Body of pancreas (tissue), 4 donors: ENCODE results near the gene VEZT. TPM values are rescaled to one million over a fixed set of nuclear protein-coding genes. Genes with fewer than 3 reads are reported as not detected.

ENCODE experiments used
- ATAC-seq: fragments of 150-250 bp; one replicate; pipeline ENCODE4 v1.9.1; 2016
- DNase-seq, 4 donors: peaks; one replicate each; pipeline ENCODE4 v3.0.0-alpha.2; 2019
- H3K27ac ChIP-seq, 4 donors: fragments of 200-600 bp; sonication (generic); 1 replicate in 3 of 4; 2 replicates in 1 of 4; pipeline versions ENCODE4 v1.5.1 to v1.6.1; 2016 to 2019; ENCODE audit warnings: mild to moderate bottlenecking in 1 of 4, mixed read lengths in 1 of 4, moderate library complexity in 1 of 4
- H3K27me3 ChIP-seq, 2 donors: fragments of 200-600 bp; sonication (generic); one replicate each; pipeline ENCODE4 v1.6.0; 2016; ENCODE audit warnings: mild to moderate bottlenecking in 1 of 2
- H3K36me3 ChIP-seq, 2 donors: fragments of 200-600 bp; sonication (generic); replicated peaks in 1 of 2; 2 replicates each; pipeline ENCODE4 v1.5.1; 2016; ENCODE audit warnings: low read depth in 2 of 2; ENCODE audit not compliant: insufficient read depth in 1 of 2
- H3K4me1 ChIP-seq: fragments of 200-600 bp; sonication (generic); one replicate; pipeline ENCODE4 v1.6.0; 2016
- H3K4me3 ChIP-seq, 2 donors: fragments of 200-600 bp; sonication (generic); 1 replicate in 1 of 2; 2 replicates in 1 of 2; pipeline ENCODE4 v1.5.1; 2016 to 2019
- H3K9me3 ChIP-seq, 3 donors: fragments of 200-600 bp; sonication (generic); 1 replicate in 2 of 3; 2 replicates in 1 of 3; pipeline ENCODE4 v1.5.1; 2016
- CTCF ChIP-seq, 7 experiments: fragments of 450-650 bp in 4 of 7; fragments of 200-600 bp in 3 of 7; sonication (generic) in 3 of 7; IDR thresholded peaks; one replicate each; pipeline ENCODE4 v1.5.1; 2016 to 2019; ENCODE audit warnings: antibody characterized with exemption in 7 of 7
- POLR2A ChIP-seq, 3 donors: fragments of 450-650 bp; IDR thresholded peaks; one replicate each; pipeline ENCODE4 v1.6.1; 2016; ENCODE audit warnings: antibody characterized with exemption in 3 of 3, mild to moderate bottlenecking in 2 of 3
- WGBS, 2 donors: methylation state at CpG; one replicate each; pipeline ENCODE4 v1.1.5; 2017; 5-methylcytosine and 5-hydroxymethylcytosine counted together
- intact Hi-C: fragments of 100-400 bp; cut with DNase I; formaldehyde crosslinking; loops from one replicate; pipeline ENCODE4 v1.15.1; 2023
- total RNA-seq, 2 donors: library from RNA; depleted of rRNA; stranded (reverse); fragments of >200 nt; gene quantifications; one replicate each; pipeline ENCODE4 v1.1.0, GENCODE V29; 2016

The VEZT gene
- total RNA-seq, 2 donors from 2014 or later, result 50.8 to 56.4 TPM

GRCh38 chr12:95259368-95259767 is 41.8 kb downstream of the VEZT start:
- DNase-seq (peak in 2 of 4 donors; percentile 20 to 28), ATAC-seq (no peak)
- intact Hi-C loops, result no loop called here
- Histone ChIP-seq H3K9me3 (no peaks in the 10 kb centered on the region), H3K4me1 (peaks cover 7% of the 10 kb centered on the region), H3K27me3 (no peaks in the 10 kb centered on the region), H3K4me3 (no peak overlapping the region), H3K36me3 (peaks cover 4 to 21% of the 10 kb centered on the region in 2 donors), H3K27ac (no peak overlapping the region)
- no peak for TF ChIP-seq POLR2A (IDR thresholded peaks at IDR 0.05)
- no peak for TF ChIP-seq CTCF (IDR thresholded peaks at IDR 0.05)
- WGBS, 2 donors, result 25 to 39% methylated on average over 1 of the region's 1 CpG

GRCh38 chr12:95261109-95261508 is 43.5 kb downstream of the VEZT start:
- H3K4me1 ChIP-seq, result peaks cover 7% of the 10 kb centered on the region
- no peaks in the 10 kb centered on the region for H3K9me3 ChIP-seq
- DNase-seq (no peak), ATAC-seq (no peak)
- WGBS, 2 donors, result 94 to 97% methylated on average over 4 of the region's 4 CpGs
- H3K27ac ChIP-seq, result no peak overlapping the region
- TF ChIP-seq CTCF (IDR thresholded peaks at IDR 0.05), result no peak
- TF ChIP-seq POLR2A (IDR thresholded peaks at IDR 0.05), result no peak
- H3K36me3 ChIP-seq, result peaks cover 4 to 17% of the 10 kb centered on the region in 2 donors
- no peaks in the 10 kb centered on the region for H3K27me3 ChIP-seq
- intact Hi-C loops, result no loop called here
- no peak overlapping the region for H3K4me3 ChIP-seq

GRCh38 chr12:95262808-95263207 is 45.2 kb downstream of the VEZT start:
- H3K27me3 ChIP-seq, result no peaks in the 10 kb centered on the region
- H3K9me3 ChIP-seq, result no peaks in the 10 kb centered on the region
- TF ChIP-seq POLR2A (IDR thresholded peaks at IDR 0.05) (no peak), CTCF (IDR thresholded peaks at IDR 0.05) (no peak)
- DNase-seq (no peak), ATAC-seq (peak; percentile 33)
- H3K4me1 ChIP-seq, result peaks cover 7% of the 10 kb centered on the region
- intact Hi-C loops, result no loop called here
- no peak overlapping the region for H3K4me3 ChIP-seq
- WGBS, 2 donors, result 84 to 85% methylated on average over 3 of the region's 3 CpGs
- no peak overlapping the region for H3K27ac ChIP-seq
- H3K36me3 ChIP-seq, result peaks cover 4 to 17% of the 10 kb centered on the region in 2 donors

GRCh38 chr12:95265765-95266164 is 48.2 kb downstream of the VEZT start:
- Histone ChIP-seq H3K27me3 (no peaks in the 10 kb centered on the region), H3K9me3 (no peaks in the 10 kb centered on the region), H3K36me3 (peaks cover 4 to 21% of the 10 kb centered on the region in 2 donors), H3K27ac (no peak overlapping the region), H3K4me3 (no peak overlapping the region), H3K4me1 (no peaks in the 10 kb centered on the region)
- intact Hi-C loops, result no loop called here
- WGBS, 2 donors, result 95 to 96% methylated on average over 2 of the region's 2 CpGs
- no peak for ATAC-seq
- TF ChIP-seq POLR2A (IDR thresholded peaks at IDR 0.05), result no peak
- TF ChIP-seq CTCF (IDR thresholded peaks at IDR 0.05), result no peak
- no peak for DNase-seq

- Histone ChIP-seq H3K9me3 (no peaks in the 10 kb centered on the region), H3K4me1 (no peaks in the 10 kb centered on the region), H3K4me3 (no peak overlapping the region), H3K27me3 (no peaks in the 10 kb centered on the region), H3K36me3 (peaks cover 4 to 21% of the 10 kb centered on the region in 2 donors), H3K27ac (no peak overlapping the region)
- TF ChIP-seq CTCF (IDR thresholded peaks at IDR 0.05) (no peak), POLR2A (IDR thresholded peaks at IDR 0.05) (no peak)
- WGBS, 2 donors, result 92 to 96% methylated on average over 6 of the region's 6 CpGs
- no peak for DNase-seq
- intact Hi-C loops, result no loop called here
- ATAC-seq, result no peak
Observed at GRCh38 chr12:95266254-95266653, 48.6 kb downstream of the VEZT start.
